Gastroesophageal sphincter (tissue), 4 donors: ENCODE data around the gene TAF1. TPM values are rescaled to one million over a fixed set of nuclear protein-coding genes. Genes with fewer than 3 reads are reported as not detected.
"Not testable (repeated sequence)": the region's sequence is repeated elsewhere in the genome, so short reads cannot be mapped to it uniquely, and the experiment has no call there.

ENCODE experiments used
- ATAC-seq: fragments of 150-250 bp; one replicate; pipeline ENCODE4 v1.9.1; 2016; ENCODE audit warnings: mild to moderate bottlenecking, moderate library complexity
- H3K27ac ChIP-seq, 4 donors: fragments of 200-600 bp; sonication (generic) in 3 of 4; 1 replicate in 3 of 4; 2 replicates in 1 of 4; pipeline ENCODE4 v1.5.1; 2016 to 2019
- H3K27me3 ChIP-seq: fragments of 200-600 bp; sonication (generic); one replicate; pipeline ENCODE4 v1.5.1; 2019
- H3K36me3 ChIP-seq, 2 donors: fragments of 200-600 bp; sonication (generic); one replicate each; pipeline ENCODE4 v1.5.1; 2019; ENCODE audit warnings: control low read depth in 1 of 2
- H3K4me1 ChIP-seq, 3 donors: fragments of 200-600 bp; sonication (generic); 1 replicate in 2 of 3; 2 replicates in 1 of 3; pipeline ENCODE4 v1.5.1; 2016 to 2019; ENCODE audit warnings: control low read depth in 2 of 3
- H3K4me3 ChIP-seq, 2 donors: fragments of 200-600 bp; sonication (generic); one replicate each; pipeline ENCODE4 v1.5.1; 2019; ENCODE audit warnings: mild to moderate bottlenecking in 1 of 2, moderate library complexity in 1 of 2
- H3K9me3 ChIP-seq, 3 donors: fragments of 200-600 bp; sonication (generic); one replicate each; pipeline ENCODE4 v1.5.1; 2017 to 2019; ENCODE audit warnings: control low read depth in 2 of 3
- EP300 ChIP-seq: sonication (generic); formaldehyde crosslinking; IDR thresholded peaks from one replicate; pipeline ENCODE4 v1.6.1; 2017; ENCODE audit warnings: antibody characterized with exemption, mild to moderate bottlenecking
- POLR2A ChIP-seq, 2 donors: fragments of 450-650 bp; IDR thresholded peaks; one replicate each; pipeline ENCODE4 v1.6.1; 2017; ENCODE audit warnings: antibody characterized with exemption in 2 of 2, mild to moderate bottlenecking in 2 of 2, moderate library complexity in 1 of 2
- POLR2AphosphoS5 ChIP-seq: sonication (generic); formaldehyde crosslinking; IDR thresholded peaks from one replicate; pipeline ENCODE4 v1.6.1; 2017; ENCODE audit warnings: antibody characterized with exemption
- WGBS, 2 donors: methylation state at CpG; one replicate each; pipeline ENCODE4 v1.1.5; 2018; ENCODE audit warnings: low coverage in 1 of 2; 5-methylcytosine and 5-hydroxymethylcytosine counted together
- total RNA-seq, 4 donors: library from RNA; depleted of rRNA; stranded (reverse); fragments of >200 nt; gene quantifications; one replicate each; pipeline ENCODE4 v1.1.0, GENCODE V29; 2016
- TF ChIP-seq, protein P1 (sequence below), 4 experiments: fragments of 200-600 bp in 2 of 4; fragments of 450-650 bp in 2 of 4; sonication (generic) in 1 of 4; IDR thresholded peaks; one replicate each; pipeline ENCODE4 v1.5.1; 2017 to 2019; ENCODE audit warnings: antibody characterized with exemption in 4 of 4, mild to moderate bottlenecking in 2 of 4, moderate library complexity in 2 of 4

The TAF1 gene
- total RNA-seq, 4 donors from 2014 or later, result 32.1 to 64.1 (median 56.2) TPM

DNA sequence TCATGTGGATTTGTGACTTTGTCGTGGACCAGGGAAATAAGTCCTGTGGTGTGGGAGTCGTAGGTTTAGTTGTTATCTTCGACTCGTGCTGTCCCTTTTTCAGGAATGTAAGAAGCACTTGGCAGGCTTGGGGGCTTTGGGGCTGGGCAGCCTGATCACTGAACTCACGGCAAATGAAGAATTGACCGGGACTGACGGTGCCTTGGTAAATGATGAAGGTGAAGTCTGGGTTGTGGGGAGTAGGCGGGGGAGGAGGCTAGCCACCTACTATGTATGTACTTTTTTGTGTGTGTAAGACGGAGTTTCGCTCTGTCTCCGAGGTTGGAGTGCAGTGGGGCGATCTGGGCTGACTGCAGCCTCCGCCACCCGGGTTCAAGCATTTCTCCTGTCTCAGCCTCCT, 1.2 kb downstream of the TAF1 start:
- no peak for ATAC-seq
- no peaks in the 10 kb centered on the region for H3K9me3 ChIP-seq
- WGBS, 2 donors, result 38% methylated on average over 2 of the region's 14 CpGs; no CpG with 5 or more reads in 1 of the 2 donors
- peak overlapping the region; percentile 59 to 69 for H3K4me3 ChIP-seq
- peaks cover 5 to 36% (median 5%) of the 10 kb centered on the region in 3 donors for H3K4me1 ChIP-seq
- peaks cover 0 to 11% of the 10 kb centered on the region in 2 donors for H3K36me3 ChIP-seq
- peak overlapping the region; percentile 88 to 92 (median 90) for H3K27ac ChIP-seq
- TF ChIP-seq EP300 (no peak), POLR2A (IDR thresholded peaks at IDR 0.05) (no peak)
- H3K27me3 ChIP-seq, result no peaks in the 10 kb centered on the region

DNA sequence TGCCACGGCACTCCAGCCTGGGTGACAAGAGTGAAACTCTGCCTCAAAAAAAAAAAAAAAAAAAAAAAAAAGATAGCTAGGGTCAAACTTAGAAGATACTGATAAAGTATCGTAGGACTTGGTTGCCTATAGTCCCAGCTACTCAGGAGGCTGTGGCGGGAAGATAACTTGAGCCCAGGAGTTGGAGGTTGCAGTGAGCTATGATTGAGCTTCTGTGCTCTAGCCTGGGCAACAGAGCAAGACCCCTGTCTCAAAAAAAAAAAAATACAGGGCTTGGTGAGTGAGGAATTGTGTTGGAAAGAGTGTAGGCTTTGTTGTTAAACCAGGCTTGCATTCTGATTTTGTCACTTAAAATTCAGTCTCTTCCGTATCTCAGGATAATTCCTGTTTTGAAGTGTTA, 6.2 kb downstream of the TAF1 start:
- no peak for ATAC-seq
- Histone ChIP-seq H3K27ac (no peak overlapping the region), H3K4me3 (no peak overlapping the region), H3K36me3 (peaks cover 5 to 48% of the 10 kb centered on the region in 2 donors), H3K27me3 (no peaks in the 10 kb centered on the region), H3K9me3 (no peaks in the 10 kb centered on the region), H3K4me1 (peaks cover 5 to 28% (median 5%) of the 10 kb centered on the region in 3 donors)
- WGBS, 2 donors, result 65 to 88% methylated on average over 1 to 3 of the region's 4 CpGs
- TF ChIP-seq, protein P1, sequence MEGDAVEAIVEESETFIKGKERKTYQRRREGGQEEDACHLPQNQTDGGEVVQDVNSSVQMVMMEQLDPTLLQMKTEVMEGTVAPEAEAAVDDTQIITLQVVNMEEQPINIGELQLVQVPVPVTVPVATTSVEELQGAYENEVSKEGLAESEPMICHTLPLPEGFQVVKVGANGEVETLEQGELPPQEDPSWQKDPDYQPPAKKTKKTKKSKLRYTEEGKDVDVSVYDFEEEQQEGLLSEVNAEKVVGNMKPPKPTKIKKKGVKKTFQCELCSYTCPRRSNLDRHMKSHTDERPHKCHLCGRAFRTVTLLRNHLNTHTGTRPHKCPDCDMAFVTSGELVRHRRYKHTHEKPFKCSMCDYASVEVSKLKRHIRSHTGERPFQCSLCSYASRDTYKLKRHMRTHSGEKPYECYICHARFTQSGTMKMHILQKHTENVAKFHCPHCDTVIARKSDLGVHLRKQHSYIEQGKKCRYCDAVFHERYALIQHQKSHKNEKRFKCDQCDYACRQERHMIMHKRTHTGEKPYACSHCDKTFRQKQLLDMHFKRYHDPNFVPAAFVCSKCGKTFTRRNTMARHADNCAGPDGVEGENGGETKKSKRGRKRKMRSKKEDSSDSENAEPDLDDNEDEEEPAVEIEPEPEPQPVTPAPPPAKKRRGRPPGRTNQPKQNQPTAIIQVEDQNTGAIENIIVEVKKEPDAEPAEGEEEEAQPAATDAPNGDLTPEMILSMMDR (IDR thresholded peaks at IDR 0.05), result no peak
- TF ChIP-seq POLR2AphosphoS5 (no peak), POLR2A (IDR thresholded peaks at IDR 0.05) (no peak), EP300 (no peak)

DNA sequence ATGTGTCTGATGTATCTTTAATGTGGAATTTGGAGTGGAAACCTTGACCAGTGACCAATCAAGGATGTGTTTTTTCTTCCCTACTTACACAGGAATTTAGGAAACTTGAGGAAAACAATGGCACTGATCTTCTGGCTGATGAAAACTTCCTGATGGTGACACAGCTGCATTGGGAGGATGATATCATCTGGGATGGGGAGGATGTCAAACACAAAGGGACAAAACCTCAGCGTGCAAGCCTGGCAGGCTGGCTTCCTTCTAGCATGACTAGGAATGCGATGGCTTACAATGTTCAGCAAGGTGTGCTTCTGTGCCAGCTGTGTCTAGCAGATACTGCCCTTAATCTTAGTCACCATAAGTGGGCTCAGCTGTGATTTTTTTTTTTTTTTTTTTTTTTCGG, 12.6 kb downstream of the TAF1 start:
- ATAC-seq, result no peak
- WGBS, 2 donors, result 60 to 77% methylated on average over 2 of the region's 3 CpGs
- Histone ChIP-seq H3K27me3 (no peaks in the 10 kb centered on the region), H3K27ac (no peak overlapping the region), H3K9me3 (no peaks in the 10 kb centered on the region), H3K4me3 (no peak overlapping the region), H3K4me1 (no peaks in the 10 kb centered on the region), H3K36me3 (peaks cover 5 to 100% of the 10 kb centered on the region in 2 donors)
- TF ChIP-seq POLR2AphosphoS5, result no peak
- TF ChIP-seq, protein P1 (IDR thresholded peaks at IDR 0.05), result no peak
- no peak for TF ChIP-seq EP300
- TF ChIP-seq POLR2A (IDR thresholded peaks at IDR 0.05), result no peak

DNA sequence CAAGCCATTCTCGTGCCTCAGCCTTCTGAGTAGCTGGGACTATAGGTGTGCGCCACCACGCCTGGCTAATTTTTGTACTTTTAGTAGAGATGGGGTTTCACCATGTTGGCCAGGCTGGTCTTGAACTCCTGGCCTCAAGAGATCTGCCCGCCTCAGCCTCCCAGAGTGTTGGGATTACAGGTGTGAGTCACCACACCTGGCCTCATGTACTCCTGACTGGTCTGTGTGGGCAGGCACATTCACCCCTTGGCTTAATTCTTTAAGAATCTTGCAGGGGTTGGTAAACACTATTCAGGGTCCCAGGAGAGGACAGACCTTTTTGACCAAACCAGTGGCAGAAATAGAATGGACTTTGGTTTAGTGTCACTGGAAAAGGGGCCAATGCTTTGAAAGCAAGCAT, 25.6 kb downstream of the TAF1 start:
- not testable (repeated sequence) for H3K4me3 ChIP-seq, H3K4me1 ChIP-seq, H3K27ac ChIP-seq, H3K27me3 ChIP-seq, ATAC-seq, H3K9me3 ChIP-seq
- WGBS, 2 donors, result 79% methylated on average over 4 of the region's 4 CpGs; no CpG with 5 or more reads in 1 of the 2 donors
- H3K36me3 ChIP-seq, result peaks cover 0 to 100% of the 10 kb centered on the region in 2 donors

DNA sequence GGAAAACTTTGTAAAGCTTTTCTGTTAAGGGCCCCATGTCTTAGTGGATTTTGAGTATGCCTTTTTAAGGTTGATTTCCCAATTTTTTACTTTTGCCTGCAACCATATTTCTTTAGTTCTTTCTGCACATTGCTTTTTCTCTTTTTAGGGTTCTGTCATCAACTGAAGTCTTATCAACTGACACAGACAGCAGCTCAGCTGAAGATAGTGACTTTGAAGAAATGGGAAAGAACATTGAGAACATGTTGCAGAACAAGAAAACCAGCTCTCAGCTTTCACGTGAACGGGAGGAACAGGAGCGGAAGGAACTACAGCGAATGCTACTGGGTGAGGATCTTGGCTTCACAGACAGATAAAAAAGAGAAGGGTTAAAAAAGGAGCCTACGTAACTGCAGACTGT, 27.8 kb downstream of the TAF1 start:
- Histone ChIP-seq H3K9me3 (no peaks in the 10 kb centered on the region), H3K27me3 (no peaks in the 10 kb centered on the region), H3K36me3 (peaks cover 0 to 100% of the 10 kb centered on the region in 2 donors), H3K4me1 (no peaks in the 10 kb centered on the region), H3K27ac (no peak overlapping the region), H3K4me3 (no peak overlapping the region)
- 77 to 78% methylated on average over 4 to 5 of the region's 5 CpGs for WGBS, 2 donors
- ATAC-seq, result no peak
- TF ChIP-seq POLR2AphosphoS5 (no peak), EP300 (no peak), POLR2A (IDR thresholded peaks at IDR 0.05) (no peak)
- TF ChIP-seq, protein P1 (IDR thresholded peaks at IDR 0.05), result no peak

DNA sequence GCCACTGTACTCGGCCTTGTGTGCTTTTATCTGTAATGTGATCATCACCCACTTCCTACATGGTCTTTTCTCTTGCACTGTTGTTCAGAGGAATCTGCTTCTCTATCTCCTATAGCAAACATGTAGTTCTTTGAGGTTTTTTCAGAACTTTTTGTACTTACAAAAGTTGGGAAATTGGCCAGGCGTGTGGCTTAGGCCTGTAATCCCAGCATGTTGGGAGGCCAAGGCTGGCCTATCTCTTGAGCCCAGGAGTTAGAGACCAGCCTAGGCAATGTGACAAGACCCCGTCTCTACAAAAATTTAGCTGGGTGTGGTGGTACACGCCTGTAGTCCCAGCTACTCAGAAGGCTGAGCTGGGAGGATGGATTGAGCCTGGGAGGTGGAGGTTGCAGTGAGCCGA, 30.4 kb downstream of the TAF1 start:
- Histone ChIP-seq H3K27ac (no peak overlapping the region), H3K27me3 (no peaks in the 10 kb centered on the region), H3K9me3 (no peaks in the 10 kb centered on the region), H3K36me3 (peaks cover 0 to 100% of the 10 kb centered on the region in 2 donors), H3K4me3 (no peak overlapping the region), H3K4me1 (no peaks in the 10 kb centered on the region)
- ATAC-seq, result no peak
- 73 to 80% methylated on average over 1 to 2 of the region's 5 CpGs for WGBS, 2 donors
- TF ChIP-seq, protein P1 (IDR thresholded peaks at IDR 0.05), result no peak
- TF ChIP-seq POLR2A (IDR thresholded peaks at IDR 0.05), result no peak
- TF ChIP-seq POLR2AphosphoS5, result no peak
- TF ChIP-seq EP300, result no peak
